ENCODE data around the gene ALKBH8.
A peak's percentile ranks its signal among the peaks of the same experiment; 100 is the strongest.
"Not testable (repeated sequence)": the region's sequence is repeated elsewhere in the genome, so short reads cannot be mapped to it uniquely, and the experiment has no call there.

ALKBH8 gene

GRCh38 chr11:107577346-107577711, 11.8 kb upstream of the ALKBH8 start:
- no peak for DNase-seq

GRCh38 chr11:107576497-107577345, 11.2 kb upstream of the ALKBH8 start:
- peak in 1 of 2 donors; percentile 58 for DNase-seq

- DNase-seq, result no peak
Observed at GRCh38 chr11:107573438-107573837, 7.9 kb upstream of the ALKBH8 start.

- DNase-seq, result no peak
Observed at GRCh38 chr11:107570015-107570414, 4.5 kb upstream of the ALKBH8 start.

GRCh38 chr11:107567739-107568335, 2.3 kb upstream of the ALKBH8 start:
- DNase-seq, result no peak

GRCh38 chr11:107566569-107566968, 1.0 kb upstream of the ALKBH8 start:
- DNase-seq, result no peak

- DNase-seq, result not testable (repeated sequence)
Observed at GRCh38 chr11:107565955-107566501, 493 bp upstream of the ALKBH8 start.

GRCh38 chr11:107564877-107565218, 687 bp downstream of the ALKBH8 start:
- no peak for DNase-seq

GRCh38 chr11:107563702-107564101, 1.8 kb downstream of the ALKBH8 start:
- DNase-seq, result peak in 1 of 2 donors; percentile 11

- DNase-seq, result no peak
Observed at GRCh38 chr11:107562647-107563208, 2.8 kb downstream of the ALKBH8 start.

GRCh38 chr11:107561688-107562087, 3.8 kb downstream of the ALKBH8 start:
- no peak for DNase-seq

- no peak for DNase-seq
Observed at GRCh38 chr11:107550304-107550703, 15.2 kb downstream of the ALKBH8 start.

GRCh38 chr11:107549954-107550285, 15.6 kb downstream of the ALKBH8 start:
- DNase-seq, result no peak

- DNase-seq, result no peak
Observed at GRCh38 chr11:107549253-107549953, 16.1 kb downstream of the ALKBH8 start.

- no peak for DNase-seq
Observed at GRCh38 chr11:107547961-107548360, 17.6 kb downstream of the ALKBH8 start.

- DNase-seq, result no peak
Observed at GRCh38 chr11:107545101-107545514, 20.4 kb downstream of the ALKBH8 start.

- no peak for DNase-seq
Observed at GRCh38 chr11:107538821-107539220, 26.7 kb downstream of the ALKBH8 start.

- no peak for DNase-seq
Observed at GRCh38 chr11:107538239-107538638, 27.3 kb downstream of the ALKBH8 start.

GRCh38 chr11:107537155-107537554, 28.4 kb downstream of the ALKBH8 start:
- not testable (repeated sequence) for DNase-seq

- no peak for DNase-seq
Observed at GRCh38 chr11:107526197-107526596, 39.3 kb downstream of the ALKBH8 start.

GRCh38 chr11:107508858-107509244, 56.7 kb downstream of the ALKBH8 start:
- DNase-seq, result no peak

- DNase-seq, result no peak
Observed at GRCh38 chr11:107508201-107508857, 57.2 kb downstream of the ALKBH8 start.

All from stimulated activated CD4-positive, alpha-beta T cell treated with anti-CD3 and anti-CD28 coated beads, Interleukin-2, amount 100 ng/mL, for 48 hours (primary cell).